Endothelial cell (in vitro differentiated cells): ENCODE results near the gene CARD6. TPM values are rescaled to one million over a fixed set of nuclear protein-coding genes. Genes with fewer than 3 reads are reported as not detected.
"Not testable (repeated sequence)": the region's sequence is repeated elsewhere in the genome, so short reads cannot be mapped to it uniquely, and the experiment has no call there.

Experiments used
- DNase-seq: peaks from one replicate; pipeline ENCODE4 v3.0.0; 2021; ENCODE audit warnings: low spot score
- H3K27ac Mint-ChIP-seq: one replicate; pipeline ENCODE4 v1.8.0; 2021; ENCODE audit warnings: mixed read lengths, inconsistent platforms; ENCODE audit not compliant: unreplicated experiment
- H3K27me3 Mint-ChIP-seq: one replicate; pipeline ENCODE4 v1.8.0; 2021; ENCODE audit warnings: mild to moderate bottlenecking, moderate library complexity, mixed read lengths, inconsistent platforms; ENCODE audit not compliant: unreplicated experiment
- H3K36me3 Mint-ChIP-seq: one replicate; pipeline ENCODE4 v1.8.0; 2021; ENCODE audit warnings: mild to moderate bottlenecking, low read depth, mixed read lengths, inconsistent platforms; ENCODE audit not compliant: unreplicated experiment
- H3K4me1 Mint-ChIP-seq: one replicate; pipeline ENCODE4 v1.8.0; 2021; ENCODE audit warnings: mild to moderate bottlenecking, mixed read lengths, inconsistent platforms; ENCODE audit not compliant: unreplicated experiment
- H3K4me3 Mint-ChIP-seq: one replicate; pipeline ENCODE4 v1.8.0; 2021; ENCODE audit warnings: mild to moderate bottlenecking, mixed read lengths, inconsistent platforms; ENCODE audit not compliant: unreplicated experiment
- H3K9me3 Mint-ChIP-seq: one replicate; pipeline ENCODE4 v1.8.0; 2021; ENCODE audit warnings: mixed read lengths, inconsistent platforms; ENCODE audit not compliant: unreplicated experiment
- CTCF ChIP-seq: fragments of 200-600 bp; sonication (generic); IDR thresholded peaks from one replicate; pipeline ENCODE4 v1.5.0; 2021; ENCODE audit warnings: antibody characterized with exemption; ENCODE audit not compliant: unreplicated experiment
- total RNA-seq: library from RNA; stranded (reverse); fragmentation: NEBNext Ultra II Directional; extraction: Animal tissue kit (Norgen Biotek cat#: 25700); gene quantifications from one replicate; pipeline ENCODE4 v1.2.1, GENCODE V29; 2021; ENCODE audit not compliant: unreplicated experiment

Gene CARD6
- total RNA-seq, 1 donor from 2014 or later = 3.7 TPM

- no peaks in the 10 kb centered on the region for H3K36me3 Mint-ChIP-seq
- no peak overlapping the region for H3K27ac Mint-ChIP-seq
Measured at GRCh38 chr5:40846371-40846770, 5.2 kb downstream of the CARD6 start.

GRCh38 chr5:40847525-40847924 lies 6.4 kb downstream of the CARD6 start:
- Mint-ChIP-seq H3K9me3 (no peaks in the 10 kb centered on the region), H3K4me3 (no peak overlapping the region), H3K36me3 (no peaks in the 10 kb centered on the region), H3K4me1 (no peaks in the 10 kb centered on the region), H3K27ac (no peak overlapping the region), H3K27me3 (no peaks in the 10 kb centered on the region)
- no peak for TF ChIP-seq CTCF
- DNase-seq = no peak

More at GRCh38 chr5:40846371-40846770, 5.2 kb downstream of the CARD6 start:
- Mint-ChIP-seq H3K4me3 (no peak overlapping the region), H3K9me3 (no peaks in the 10 kb centered on the region), H3K27me3 (no peaks in the 10 kb centered on the region), H3K4me1 (peaks cover 3% of the 10 kb centered on the region)
- TF ChIP-seq CTCF = no peak
- no peak for DNase-seq

- Mint-ChIP-seq H3K9me3 (no peaks in the 10 kb centered on the region), H3K4me1 (no peaks in the 10 kb centered on the region), H3K4me3 (no peak overlapping the region), H3K36me3 (peaks cover 5% of the 10 kb centered on the region), H3K27ac (no peak overlapping the region), H3K27me3 (peaks cover 11% of the 10 kb centered on the region)
- TF ChIP-seq CTCF = no peak
- no peak for DNase-seq
Measured at GRCh38 chr5:40853632-40854192, 12.5 kb downstream of the CARD6 start.

GRCh38 chr5:40860711-40861110 lies 19.5 kb downstream of the CARD6 start:
- no peak for DNase-seq
- H3K4me3 Mint-ChIP-seq = no peak overlapping the region
- no peak overlapping the region for H3K27ac Mint-ChIP-seq
- no peak for TF ChIP-seq CTCF
- peaks cover 8% of the 10 kb centered on the region for H3K27me3 Mint-ChIP-seq
- no peaks in the 10 kb centered on the region for H3K4me1 Mint-ChIP-seq
- peaks cover 9% of the 10 kb centered on the region for H3K9me3 Mint-ChIP-seq
- H3K36me3 Mint-ChIP-seq = peaks cover 14% of the 10 kb centered on the region

- Mint-ChIP-seq H3K4me3 (peak overlapping the region; percentile 33), H3K36me3 (peaks cover 14% of the 10 kb centered on the region)
- H3K27ac Mint-ChIP-seq, H3K9me3 Mint-ChIP-seq, H3K27me3 Mint-ChIP-seq, DNase-seq, H3K4me1 Mint-ChIP-seq: not testable (repeated sequence)
Measured at GRCh38 chr5:40865004-40865403, 23.8 kb downstream of the CARD6 start.

GRCh38 chr5:40866844-40867243 lies 25.7 kb downstream of the CARD6 start:
- TF ChIP-seq CTCF = no peak
- Mint-ChIP-seq H3K27ac (no peak overlapping the region), H3K36me3 (peaks cover 11% of the 10 kb centered on the region), H3K4me1 (no peaks in the 10 kb centered on the region), H3K4me3 (no peak overlapping the region), H3K27me3 (peaks cover 6% of the 10 kb centered on the region), H3K9me3 (peaks cover 9% of the 10 kb centered on the region)
- DNase-seq = no peak
